ENCODE measurements around the gene RAPGEF1. TPM values are rescaled to one million over a fixed set of nuclear protein-coding genes. Genes with fewer than 3 reads are reported as not detected.

Gene RAPGEF1
- total and polyA plus RNA-seq, 9 of the 15 experiments (the other 6 are each of a cell fraction or from before 2014, with no cell fraction given), result 0.06 to 44.1 (median 19.9) TPM

- TF ChIP-seq CHD2 (IDR thresholded peaks at IDR 0.05; ENCODE audit: low read depth, low read length) (no peak), SIN3A (IDR thresholded peaks at IDR 0.05; ENCODE audit: borderline replicate concordance in 2 of 2, control insufficient read depth in 1 of 2, low read depth in 2 of 2, low read length in 2 of 2) (no peak), ZNF644 (tag; IDR thresholded peaks at IDR 0.05; ENCODE audit: low read depth) (no peak), ZBTB34 (CRISPR knock-in tag; IDR thresholded peaks at IDR 0.05) (no peak), GTF2F1 (IDR thresholded peaks at IDR 0.05; ENCODE audit: low read depth, low read length) (no peak), CCNT2 (IDR thresholded peaks at IDR 0.05; ENCODE audit: borderline replicate concordance, extremely low read depth, insufficient read length, low read depth, low read length) (peak; percentile 46), SMC3 (conservative IDR thresholded peaks at IDR 0.05; ENCODE audit: insufficient read depth, low read depth, low read length) (peak; percentile 82), ZNF184 (CRISPR knock-in tag; IDR thresholded peaks at IDR 0.05) (no peak), SMARCB1 (IDR thresholded peaks at IDR 0.05; ENCODE audit: insufficient read length, low read depth) (no peak), U2AF2 (optimal IDR thresholded peaks at IDR 0.05; ENCODE audit: low read depth, low read length) (no peak), FOXA3 (CRISPR knock-in tag; conservative IDR thresholded peaks at IDR 0.05 in 1 of 2, IDR thresholded peaks at IDR 0.05 in 1 of 2) (no peak), ZBTB17 (CRISPR knock-in tag; IDR thresholded peaks at IDR 0.05) (no peak), RBM25 (IDR thresholded peaks at IDR 0.05; ENCODE audit: low read depth, low read length, severe bottlenecking) (peak; percentile 17), SETDB1 (IDR thresholded peaks at IDR 0.05; ENCODE audit: low read length) (no peak), FOXA1 (IDR thresholded peaks at IDR 0.05; ENCODE audit: borderline replicate concordance) (no peak), RBM34 (IDR thresholded peaks at IDR 0.05; ENCODE audit: borderline replicate concordance, insufficient read depth, low read length) (no peak), KAT2B (IDR thresholded peaks at IDR 0.05; ENCODE audit: low read depth, low read length) (peak; percentile 97)
- TF ChIP-seq, protein P1, sequence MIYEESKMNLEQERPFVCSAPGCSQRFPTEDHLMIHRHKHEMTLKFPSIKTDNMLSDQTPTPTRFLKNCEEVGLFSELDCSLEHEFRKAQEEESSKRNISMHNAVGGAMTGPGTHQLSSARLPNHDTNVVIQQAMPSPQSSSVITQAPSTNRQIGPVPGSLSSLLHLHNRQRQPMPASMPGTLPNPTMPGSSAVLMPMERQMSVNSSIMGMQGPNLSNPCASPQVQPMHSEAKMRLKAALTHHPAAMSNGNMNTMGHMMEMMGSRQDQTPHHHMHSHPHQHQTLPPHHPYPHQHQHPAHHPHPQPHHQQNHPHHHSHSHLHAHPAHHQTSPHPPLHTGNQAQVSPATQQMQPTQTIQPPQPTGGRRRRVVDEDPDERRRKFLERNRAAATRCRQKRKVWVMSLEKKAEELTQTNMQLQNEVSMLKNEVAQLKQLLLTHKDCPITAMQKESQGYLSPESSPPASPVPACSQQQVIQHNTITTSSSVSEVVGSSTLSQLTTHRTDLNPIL (CRISPR knock-in tag; IDR thresholded peaks at IDR 0.05), result no peak
- TF ChIP-seq, protein P2, sequence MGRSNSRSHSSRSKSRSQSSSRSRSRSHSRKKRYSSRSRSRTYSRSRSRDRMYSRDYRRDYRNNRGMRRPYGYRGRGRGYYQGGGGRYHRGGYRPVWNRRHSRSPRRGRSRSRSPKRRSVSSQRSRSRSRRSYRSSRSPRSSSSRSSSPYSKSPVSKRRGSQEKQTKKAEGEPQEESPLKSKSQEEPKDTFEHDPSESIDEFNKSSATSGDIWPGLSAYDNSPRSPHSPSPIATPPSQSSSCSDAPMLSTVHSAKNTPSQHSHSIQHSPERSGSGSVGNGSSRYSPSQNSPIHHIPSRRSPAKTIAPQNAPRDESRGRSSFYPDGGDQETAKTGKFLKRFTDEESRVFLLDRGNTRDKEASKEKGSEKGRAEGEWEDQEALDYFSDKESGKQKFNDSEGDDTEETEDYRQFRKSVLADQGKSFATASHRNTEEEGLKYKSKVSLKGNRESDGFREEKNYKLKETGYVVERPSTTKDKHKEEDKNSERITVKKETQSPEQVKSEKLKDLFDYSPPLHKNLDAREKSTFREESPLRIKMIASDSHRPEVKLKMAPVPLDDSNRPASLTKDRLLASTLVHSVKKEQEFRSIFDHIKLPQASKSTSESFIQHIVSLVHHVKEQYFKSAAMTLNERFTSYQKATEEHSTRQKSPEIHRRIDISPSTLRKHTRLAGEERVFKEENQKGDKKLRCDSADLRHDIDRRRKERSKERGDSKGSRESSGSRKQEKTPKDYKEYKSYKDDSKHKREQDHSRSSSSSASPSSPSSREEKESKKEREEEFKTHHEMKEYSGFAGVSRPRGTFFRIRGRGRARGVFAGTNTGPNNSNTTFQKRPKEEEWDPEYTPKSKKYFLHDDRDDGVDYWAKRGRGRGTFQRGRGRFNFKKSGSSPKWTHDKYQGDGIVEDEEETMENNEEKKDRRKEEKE (IDR thresholded peaks at IDR 0.05; ENCODE audit: borderline replicate concordance in 1 of 2, control insufficient read depth in 1 of 2, low read depth in 2 of 2, low read length in 1 of 2), result 0 out of 4 replicates have a peak, but pooled peaks of 1 of the 2 experiments have one; percentile 59
- TF ChIP-seq, protein P3, sequence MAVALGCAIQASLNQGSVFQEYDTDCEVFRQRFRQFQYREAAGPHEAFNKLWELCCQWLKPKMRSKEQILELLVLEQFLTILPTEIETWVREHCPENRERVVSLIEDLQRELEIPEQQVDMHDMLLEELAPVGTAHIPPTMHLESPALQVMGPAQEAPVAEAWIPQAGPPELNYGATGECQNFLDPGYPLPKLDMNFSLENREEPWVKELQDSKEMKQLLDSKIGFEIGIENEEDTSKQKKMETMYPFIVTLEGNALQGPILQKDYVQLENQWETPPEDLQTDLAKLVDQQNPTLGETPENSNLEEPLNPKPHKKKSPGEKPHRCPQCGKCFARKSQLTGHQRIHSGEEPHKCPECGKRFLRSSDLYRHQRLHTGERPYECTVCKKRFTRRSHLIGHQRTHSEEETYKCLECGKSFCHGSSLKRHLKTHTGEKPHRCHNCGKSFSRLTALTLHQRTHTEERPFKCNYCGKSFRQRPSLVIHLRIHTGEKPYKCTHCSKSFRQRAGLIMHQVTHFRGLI (CRISPR knock-in tag; IDR thresholded peaks at IDR 0.05), result no peak
Observed at GRCh38 chr9:131739959-131740648, at the start of gene RAPGEF1 (continued).
